PFSK-1 (cell line): ENCODE measurements around the gene EPB41L4A.

Source experiments
- POLR2AphosphoS5 ChIP-seq: IDR thresholded peaks from 2 replicates; pipeline ENCODE4 v1.6.1; 2012; ENCODE audit warnings: low read depth, mild to moderate bottlenecking, control low read depth, low read length, moderate library complexity
- TAF1 ChIP-seq: IDR thresholded peaks from 2 replicates; pipeline ENCODE4 v1.6.1; 2012; ENCODE audit warnings: low read length, control low read depth, borderline replicate concordance; ENCODE audit not compliant: insufficient read depth
- TF ChIP-seq, protein P1 (sequence below), 2 experiments: IDR thresholded peaks; 2 replicates each; pipeline versions ENCODE4 v1.6.1 to v1.8.0; 2011 to 2012; ENCODE audit warnings: low read depth in 2 of 2, low read length in 2 of 2, control low read depth in 1 of 2, inconsistent platforms in 1 of 2, mild to moderate bottlenecking in 1 of 2, moderate library complexity in 1 of 2; ENCODE audit not compliant: insufficient read depth in 1 of 2

- TF ChIP-seq, protein P1, sequence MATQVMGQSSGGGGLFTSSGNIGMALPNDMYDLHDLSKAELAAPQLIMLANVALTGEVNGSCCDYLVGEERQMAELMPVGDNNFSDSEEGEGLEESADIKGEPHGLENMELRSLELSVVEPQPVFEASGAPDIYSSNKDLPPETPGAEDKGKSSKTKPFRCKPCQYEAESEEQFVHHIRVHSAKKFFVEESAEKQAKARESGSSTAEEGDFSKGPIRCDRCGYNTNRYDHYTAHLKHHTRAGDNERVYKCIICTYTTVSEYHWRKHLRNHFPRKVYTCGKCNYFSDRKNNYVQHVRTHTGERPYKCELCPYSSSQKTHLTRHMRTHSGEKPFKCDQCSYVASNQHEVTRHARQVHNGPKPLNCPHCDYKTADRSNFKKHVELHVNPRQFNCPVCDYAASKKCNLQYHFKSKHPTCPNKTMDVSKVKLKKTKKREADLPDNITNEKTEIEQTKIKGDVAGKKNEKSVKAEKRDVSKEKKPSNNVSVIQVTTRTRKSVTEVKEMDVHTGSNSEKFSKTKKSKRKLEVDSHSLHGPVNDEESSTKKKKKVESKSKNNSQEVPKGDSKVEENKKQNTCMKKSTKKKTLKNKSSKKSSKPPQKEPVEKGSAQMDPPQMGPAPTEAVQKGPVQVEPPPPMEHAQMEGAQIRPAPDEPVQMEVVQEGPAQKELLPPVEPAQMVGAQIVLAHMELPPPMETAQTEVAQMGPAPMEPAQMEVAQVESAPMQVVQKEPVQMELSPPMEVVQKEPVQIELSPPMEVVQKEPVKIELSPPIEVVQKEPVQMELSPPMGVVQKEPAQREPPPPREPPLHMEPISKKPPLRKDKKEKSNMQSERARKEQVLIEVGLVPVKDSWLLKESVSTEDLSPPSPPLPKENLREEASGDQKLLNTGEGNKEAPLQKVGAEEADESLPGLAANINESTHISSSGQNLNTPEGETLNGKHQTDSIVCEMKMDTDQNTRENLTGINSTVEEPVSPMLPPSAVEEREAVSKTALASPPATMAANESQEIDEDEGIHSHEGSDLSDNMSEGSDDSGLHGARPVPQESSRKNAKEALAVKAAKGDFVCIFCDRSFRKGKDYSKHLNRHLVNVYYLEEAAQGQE (IDR thresholded peaks at IDR 0.05; ENCODE audit: insufficient read depth in 1 of 2, low read depth in 2 of 2, low read length in 2 of 2) = no peak
- no peak for TF ChIP-seq TAF1
- no peak for TF ChIP-seq POLR2AphosphoS5
Measured at GRCh38 chr5:112401924-112402323, 17.2 kb downstream of the EPB41L4A start.
